Adrenal gland (tissue), 5 donors: ENCODE data around the gene MYMX.

Experiments used
- CTCF ChIP-seq, 6 experiments: fragments of 450-650 bp in 4 of 6; fragments of 200-600 bp in 2 of 6; sonication (generic) in 1 of 6; IDR thresholded peaks; 1 replicate in 5 of 6; 2 replicates in 1 of 6; pipeline versions ENCODE4 v1.5.1 to v1.8.0; 2016 to 2021; ENCODE audit warnings: antibody characterized with exemption in 6 of 6, mild to moderate bottlenecking in 2 of 6, moderate library complexity in 1 of 6
- POLR2A ChIP-seq, 2 donors: fragments of 450-650 bp; IDR thresholded peaks; one replicate each; pipeline ENCODE4 v1.6.1; 2017; ENCODE audit warnings: antibody characterized with exemption in 2 of 2, mild to moderate bottlenecking in 2 of 2, moderate library complexity in 1 of 2
- donor health status: DM: no; HTN: no; CAD: no.

GRCh38 chr6:44256775-44257024 is 40.0 kb downstream of the MYMX start:
- TF ChIP-seq CTCF (IDR thresholded peaks at IDR 0.05), result no peak
- no peak for TF ChIP-seq POLR2A (IDR thresholded peaks at IDR 0.05)
